ENCODE data around the gene ITPK1. TPM values are rescaled to one million over a fixed set of nuclear protein-coding genes. Genes with fewer than 3 reads are reported as not detected.

Gene ITPK1
- polyA plus RNA-seq, 1 of the 3 experiments (the other 2 are of a cell fraction) = 23.2 TPM

GRCh38 chr14:92892589-92892988 lies 223.1 kb downstream of the ITPK1 start:
- Histone ChIP-seq H3K9me3 (peaks cover 4% of the 10 kb centered on the region; the same call in 1 of the 2 replicates), H3K27me3 (ENCODE audit: insufficient read depth) (no peaks in the 10 kb centered on the region), H3K9me2 (no peaks in the 10 kb centered on the region), H3K79me2 (ENCODE audit: insufficient read depth) (no peaks in the 10 kb centered on the region), H3K9ac (no peak overlapping the region), H2AFZ (ENCODE audit: low read depth) (no peak overlapping the region), H3K27ac (ENCODE audit: low read depth in 2 of 2, low read length in 1 of 2) (no peak overlapping the region), H3K36me3 (replicated peaks in 1 of 2; ENCODE audit: control insufficient read depth in 1 of 2, insufficient read depth in 2 of 2, low read length in 1 of 2) (no peaks in the 10 kb centered on the region), H3K4me2 (no peak overlapping the region), H3F3A (replicated peaks; ENCODE audit: insufficient read depth) (no peaks in the 10 kb centered on the region), H3K4me3 (ENCODE audit: low read depth in 2 of 2, low read length in 1 of 2) (no peak overlapping the region), H3K4me1 (ENCODE audit: control insufficient read depth in 1 of 2, insufficient read depth in 2 of 2, low read depth in 1 of 2, low read length in 1 of 2) (peaks cover 0 to 30% of the 10 kb centered on the region in 2 experiments; a peak in 1 of 4 replicates), H4K20me1 (ENCODE audit: insufficient read depth) (no peaks in the 10 kb centered on the region)
- CTCF ChIA-PET = interaction anchor here (0.8 to 1.6 kb wide), 2 partner anchors 14 to 25 kb away, joined by 3 to 4 read pairs; no protein-coding TSS in a partner anchor
- no peak for DNase-seq
- POLR2A ChIA-PET = interaction anchor here (1.7 to 2.1 kb wide), 3 partner anchors 24 to 33 kb away, joined by 7 to 10 read pairs (median 8); partner anchors contain the start of gene CHGA
- TF ChIP-seq USF2 (IDR thresholded peaks at IDR 0.05; ENCODE audit: borderline replicate concordance, low read depth, low read length) (no peak), JUND (IDR thresholded peaks at IDR 0.05) (no peak), REST (IDR thresholded peaks at IDR 0.05; ENCODE audit: low read depth, low read length) (no peak), FOSL2 (IDR thresholded peaks at IDR 0.05; ENCODE audit: borderline replicate concordance, low read depth) (no peak), FOXJ3 (CRISPR knock-in tag; IDR thresholded peaks at IDR 0.05) (no peak), SMC3 (IDR thresholded peaks at IDR 0.05; ENCODE audit: low read depth, low read length) (no peak), RAD21 (IDR thresholded peaks at IDR 0.05; ENCODE audit: low read length) (no peak), EZH2phosphoT487 (IDR thresholded peaks at IDR 0.05; ENCODE audit: borderline replicate concordance, low read depth) (no peak), GATA2 (CRISPR knock-in tag; IDR thresholded peaks at IDR 0.05) (no peak), MAX (IDR thresholded peaks at IDR 0.05; ENCODE audit: low read depth) (no peak), CHD2 (IDR thresholded peaks at IDR 0.05; ENCODE audit: low read length, partially characterized antibody) (no peak), GABPA (IDR thresholded peaks at IDR 0.05; ENCODE audit: low read depth) (no peak)

Measured in SK-N-SH (cell line).